NCI-H345 (cell line): ENCODE data around the gene HAUS8.
"Not testable (repeated sequence)": the region's sequence is repeated elsewhere in the genome, so short reads cannot be mapped to it uniquely, and the experiment has no call there.

ENCODE experiments used
- DNase-seq: peaks from one replicate; lab custom pipeline; 2025; lab: John Stamatoyannopoulos, UW

The HAUS8 gene

DNA sequence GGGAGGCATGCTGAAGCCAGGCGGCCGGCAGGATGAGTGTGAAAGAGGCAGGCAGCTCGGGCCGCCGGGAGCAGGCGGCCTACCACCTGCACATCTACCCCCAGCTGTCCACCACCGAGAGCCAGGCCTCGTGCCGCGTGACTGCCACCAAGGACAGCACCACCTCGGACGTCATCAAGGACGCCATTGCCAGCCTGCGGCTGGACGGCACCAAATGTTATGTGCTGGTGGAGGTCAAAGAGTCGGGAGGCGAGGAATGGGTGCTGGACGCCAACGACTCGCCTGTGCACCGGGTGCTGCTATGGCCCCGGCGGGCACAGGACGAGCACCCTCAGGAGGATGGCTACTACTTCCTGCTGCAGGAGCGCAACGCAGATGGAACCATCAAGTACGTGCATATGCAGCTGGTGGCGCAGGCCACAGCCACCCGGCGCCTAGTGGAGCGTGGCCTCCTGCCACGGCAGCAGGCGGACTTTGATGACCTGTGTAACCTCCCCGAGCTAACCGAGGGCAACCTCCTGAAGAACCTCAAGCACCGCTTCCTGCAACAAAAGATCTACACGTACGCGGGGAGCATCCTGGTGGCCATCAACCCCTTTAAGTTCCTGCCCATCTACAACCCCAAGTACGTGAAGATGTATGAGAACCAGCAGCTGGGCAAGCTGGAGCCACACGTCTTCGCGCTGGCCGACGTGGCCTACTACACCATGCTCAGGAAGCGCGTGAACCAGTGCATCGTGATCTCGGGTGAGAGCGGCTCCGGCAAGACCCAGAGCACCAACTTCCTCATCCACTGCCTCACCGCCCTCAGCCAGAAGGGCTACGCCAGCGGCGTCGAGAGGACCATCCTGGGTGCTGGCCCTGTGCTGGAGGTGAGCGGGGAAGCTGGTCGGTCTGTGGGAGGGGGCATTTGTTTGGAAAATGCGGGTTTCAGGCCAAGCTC, 26.7 kb upstream of the HAUS8 start:
- no peak for DNase-seq

DNA sequence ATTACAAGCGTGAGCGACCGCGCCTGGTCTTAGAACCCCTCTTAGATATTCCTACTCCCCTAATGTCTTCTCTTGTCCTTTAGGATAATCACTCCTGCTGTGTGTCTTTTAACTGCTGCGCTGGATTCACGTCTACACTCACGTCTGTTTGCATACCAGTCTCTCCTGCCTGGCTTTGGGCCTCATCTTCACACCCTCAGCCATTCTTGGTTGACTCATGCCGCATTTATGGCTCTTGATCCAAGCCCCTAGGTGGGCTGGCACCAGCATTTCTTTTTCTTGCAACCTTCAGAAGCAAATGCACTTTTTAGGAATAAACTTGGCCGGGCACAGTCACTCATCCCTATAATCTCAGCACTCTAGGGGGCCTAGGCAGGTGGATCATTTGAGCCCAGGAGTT, 23.1 kb upstream of the HAUS8 start:
- no peak for DNase-seq

DNA sequence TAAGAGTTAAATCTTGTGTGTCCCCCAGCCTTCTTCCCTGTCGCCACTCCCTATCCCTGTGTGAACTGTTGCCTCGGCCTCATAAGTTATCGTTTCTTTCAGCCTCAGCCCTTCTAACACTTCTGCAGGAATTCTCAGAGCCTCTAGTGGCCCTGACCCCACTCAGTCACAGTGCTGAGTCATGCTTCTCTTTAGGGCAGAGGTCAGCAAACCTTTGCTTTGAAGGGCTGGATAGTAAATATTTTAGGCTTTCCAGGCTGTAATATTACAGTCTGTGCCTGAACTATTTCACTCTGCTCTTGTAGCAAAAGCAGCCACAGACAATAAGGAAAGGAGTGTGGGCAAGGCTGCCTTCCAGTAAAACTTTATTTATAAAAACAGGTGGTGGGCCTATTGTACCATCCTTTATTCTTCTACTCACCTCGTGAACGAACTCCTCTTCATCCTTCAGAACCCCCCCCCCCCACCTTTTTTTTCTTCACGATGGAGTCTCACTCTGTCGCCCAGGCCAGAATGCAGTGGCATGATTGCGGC, 22.4 kb upstream of the HAUS8 start:
- no peak for DNase-seq

DNA sequence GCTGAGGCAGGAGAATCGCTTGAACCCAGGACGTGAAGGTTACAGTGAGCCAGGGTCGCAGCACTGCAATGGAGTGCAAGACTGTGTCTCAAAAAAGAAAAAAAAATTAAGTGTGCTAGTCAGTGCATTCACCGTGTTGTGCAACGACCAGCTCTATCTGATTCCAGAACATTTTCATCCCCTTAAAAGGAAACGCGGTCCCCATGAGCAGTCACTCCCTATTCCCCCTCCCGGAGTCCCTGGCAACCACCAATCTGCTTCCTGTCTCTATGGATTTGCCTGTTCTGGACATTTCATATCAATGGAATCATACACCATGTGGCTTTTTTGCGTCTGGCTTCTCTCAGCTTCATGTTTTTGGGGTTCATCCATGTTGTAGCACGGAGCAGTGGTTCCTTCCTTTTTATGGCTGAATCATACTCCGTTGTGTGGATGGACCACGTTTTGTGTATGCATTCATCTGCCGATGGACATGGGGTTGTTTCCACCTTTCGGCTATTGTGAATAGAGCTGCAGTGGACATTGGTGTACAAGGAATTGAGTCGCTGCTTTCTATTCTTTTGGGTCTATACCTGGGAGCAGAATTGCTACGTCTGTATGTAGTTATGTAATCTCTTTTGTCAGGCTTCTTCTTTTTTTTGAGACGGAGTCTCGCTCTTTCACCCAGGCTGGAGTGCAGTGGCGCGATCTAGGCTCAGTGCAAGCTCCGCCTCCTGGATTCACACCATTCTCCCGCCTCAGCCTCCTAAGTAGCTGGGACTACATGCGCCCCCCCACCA, 20.1 kb upstream of the HAUS8 start:
- no peak for DNase-seq

DNA sequence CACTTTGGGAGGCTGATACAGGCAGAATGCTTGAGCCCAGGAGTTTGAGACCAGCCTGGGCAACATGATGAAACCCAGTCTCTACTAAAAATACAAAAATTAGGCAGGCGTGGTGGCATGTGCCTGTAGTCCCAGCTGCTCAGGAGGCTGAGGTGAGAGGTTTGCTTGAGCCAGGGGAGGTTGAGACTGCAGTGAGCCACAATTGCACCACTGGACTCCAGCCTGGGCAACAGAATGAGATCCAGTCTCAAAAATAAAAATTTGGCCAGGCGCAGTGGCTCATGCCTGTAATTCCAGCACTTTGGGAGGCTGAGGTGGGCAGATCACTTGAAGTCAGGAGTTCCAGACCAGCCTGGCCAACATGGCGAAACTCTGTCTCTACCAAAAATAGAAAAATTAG, 19.4 kb upstream of the HAUS8 start:
- DNase-seq: not testable (repeated sequence)

DNA sequence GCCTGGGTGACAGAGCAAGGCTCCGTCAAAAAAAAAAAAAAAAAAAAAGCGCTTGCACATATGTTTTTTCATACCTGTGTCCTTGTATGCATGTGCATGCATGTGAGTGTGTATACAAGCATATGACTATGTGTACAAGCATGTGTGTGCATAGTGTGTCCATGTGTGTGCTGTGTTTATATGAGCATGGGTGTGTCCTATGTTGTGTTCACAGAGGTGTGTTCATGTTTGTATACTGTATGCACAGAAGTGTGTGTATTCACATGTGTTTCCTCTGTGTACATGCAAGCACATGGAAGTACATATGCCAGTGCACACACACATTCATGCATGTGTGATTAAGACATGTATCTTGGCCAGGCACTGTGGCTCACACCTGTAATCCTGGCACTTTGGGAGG, 17.4 kb upstream of the HAUS8 start:
- DNase-seq: no peak

DNA sequence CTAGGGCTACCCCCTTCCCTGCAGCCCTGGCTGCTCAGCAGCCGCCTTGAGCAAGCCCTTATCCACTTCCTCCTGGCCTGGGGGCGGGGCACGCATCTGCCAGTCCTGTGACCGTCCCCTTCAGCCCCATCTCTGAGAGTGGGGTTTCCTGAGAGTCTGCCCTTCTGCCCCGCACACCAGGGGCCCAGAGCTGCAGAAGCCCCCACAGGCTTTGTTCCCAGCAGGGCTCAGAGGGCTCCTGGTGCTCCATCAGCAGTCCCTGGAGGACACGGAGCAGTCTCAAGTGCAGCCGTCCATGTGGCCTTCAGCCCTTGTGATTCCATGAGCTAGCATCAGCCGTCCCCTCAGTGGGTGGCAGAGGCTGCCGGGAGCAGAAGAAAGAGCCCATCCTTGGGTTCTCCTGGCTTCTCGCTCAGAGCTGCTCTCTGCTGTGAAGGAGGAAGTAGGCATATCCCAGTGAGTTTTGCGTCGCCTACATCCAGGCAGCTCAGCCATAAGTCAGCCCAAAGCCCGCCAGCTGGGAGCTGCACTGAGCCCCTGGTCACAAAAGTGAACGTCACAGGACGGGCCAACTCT, 16.6 kb upstream of the HAUS8 start:
- DNase-seq: no peak

DNA sequence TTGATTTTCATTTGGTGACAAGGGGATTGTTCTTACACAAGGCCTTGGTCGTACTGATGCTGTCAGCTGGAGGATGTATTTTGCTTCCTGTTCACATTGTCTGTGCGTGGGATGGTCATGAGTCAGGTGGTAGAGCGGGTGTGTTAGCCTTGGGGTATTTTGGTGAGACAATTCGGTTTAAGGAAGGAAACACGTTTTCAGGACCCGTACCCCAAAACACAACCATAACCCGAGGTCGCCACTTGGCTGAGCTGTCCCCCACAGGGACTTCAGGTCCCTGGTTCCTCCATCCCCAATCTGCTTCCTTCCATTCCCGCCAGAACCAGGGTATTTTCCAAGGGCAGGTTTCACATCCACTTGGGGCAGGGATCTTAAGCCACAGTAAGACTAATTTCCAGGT, 15.3 kb upstream of the HAUS8 start:
- DNase-seq: no peak

DNA sequence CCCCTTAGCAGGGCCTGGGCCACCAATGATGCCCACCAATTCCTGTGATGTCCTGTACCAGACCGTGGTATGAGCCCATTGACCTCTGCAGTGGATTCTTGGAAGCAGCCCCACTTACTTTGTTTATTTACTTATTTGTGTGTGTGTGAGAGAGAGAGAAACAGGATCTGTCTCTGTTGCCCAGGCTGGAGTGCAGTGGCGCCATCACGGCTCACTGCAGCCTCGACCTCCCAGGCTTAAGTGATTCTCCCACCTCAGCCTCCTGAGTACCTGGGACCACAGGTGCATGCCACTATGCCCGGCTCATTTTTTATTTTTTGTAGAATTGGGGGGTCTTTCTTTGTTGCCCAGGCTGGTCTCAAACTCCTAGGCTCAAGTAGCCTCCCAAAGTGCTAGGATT, 13.3 kb upstream of the HAUS8 start:
- no peak for DNase-seq

DNA sequence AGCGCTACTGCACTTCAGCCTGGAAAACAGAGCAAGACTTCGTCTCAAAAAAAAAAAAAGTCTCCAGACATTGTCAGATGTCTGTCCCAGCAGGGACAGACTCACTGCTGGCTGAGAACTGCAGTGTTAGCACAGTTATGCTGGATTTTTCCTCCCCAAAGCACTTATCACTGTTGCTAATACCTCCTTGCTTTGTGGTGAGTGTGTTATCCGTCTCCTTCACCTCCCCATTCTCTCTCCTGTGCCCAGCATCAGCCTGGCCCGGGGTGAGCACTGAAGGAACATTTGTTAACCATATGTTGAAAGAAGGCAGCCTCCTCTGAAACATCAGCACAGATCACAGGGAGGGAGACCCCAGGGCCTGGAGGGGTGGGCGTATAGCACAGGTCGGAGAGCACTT, 11.6 kb upstream of the HAUS8 start:
- DNase-seq: no peak

DNA sequence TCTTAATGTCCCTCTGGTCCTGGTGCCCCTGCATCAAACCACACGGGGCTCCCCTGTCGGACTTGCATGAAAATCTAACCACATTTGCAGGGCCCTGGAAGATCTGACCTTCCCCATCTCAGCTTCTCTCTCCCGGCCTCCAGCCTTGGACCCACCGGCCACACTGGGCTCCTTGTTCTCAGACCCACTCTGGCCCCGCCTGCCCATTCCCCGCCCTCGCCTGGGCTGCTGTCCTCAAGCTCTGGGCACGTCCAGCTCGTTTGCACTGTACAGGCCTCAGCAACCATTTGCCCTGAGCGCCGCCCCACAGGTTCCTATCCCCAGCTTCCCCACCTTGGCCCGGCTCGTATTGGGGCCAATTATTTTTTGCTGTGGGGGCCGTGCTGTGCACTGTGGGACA, 10.9 kb upstream of the HAUS8 start:
- DNase-seq: no peak

DNA sequence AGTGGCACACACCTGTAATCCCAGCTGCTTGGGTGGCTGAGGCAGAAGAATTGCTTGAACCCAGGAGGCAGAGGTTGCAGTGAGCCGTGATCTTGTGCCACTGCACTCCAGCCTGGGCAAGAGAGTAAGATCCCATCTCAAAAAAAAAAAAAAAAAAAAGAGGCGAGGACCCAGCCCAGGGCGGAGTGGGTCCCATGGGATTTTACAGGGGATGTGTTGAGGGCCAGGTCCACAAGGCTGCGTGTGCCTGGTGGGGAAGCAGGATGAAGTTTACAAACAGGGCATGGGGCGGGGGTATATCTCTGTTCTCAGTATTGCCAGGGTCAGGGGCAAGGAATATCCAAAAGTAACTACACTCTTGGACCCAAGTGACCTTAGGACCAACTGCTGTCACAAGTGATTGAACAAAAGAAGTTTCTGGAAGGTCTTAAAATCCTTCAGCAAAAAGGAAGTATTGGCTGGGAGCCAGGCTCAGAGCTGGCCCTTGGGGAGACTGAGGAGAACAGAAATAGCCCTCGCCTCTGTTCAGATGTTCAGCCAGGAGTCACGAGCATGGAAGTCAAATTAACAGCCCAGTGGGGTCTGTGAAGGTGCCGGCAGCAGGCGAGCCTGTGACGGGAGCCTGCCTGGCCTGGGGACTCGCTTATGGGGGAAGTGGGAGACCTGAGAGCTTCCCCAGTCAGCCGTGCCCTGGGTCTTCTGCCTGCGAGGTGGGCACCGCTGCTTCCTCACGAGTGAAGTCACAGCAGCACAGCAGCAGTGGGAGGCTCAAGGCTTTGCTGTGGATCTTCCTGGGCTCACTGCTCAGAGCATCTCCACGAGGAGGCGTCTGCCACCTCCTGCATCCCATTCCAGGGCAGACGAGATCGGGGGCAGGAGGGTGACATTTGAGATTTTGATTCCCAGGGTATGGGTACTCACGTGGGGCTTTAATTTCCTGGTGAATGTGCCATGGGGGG, 6.7 kb upstream of the HAUS8 start:
- no peak for DNase-seq

DNA sequence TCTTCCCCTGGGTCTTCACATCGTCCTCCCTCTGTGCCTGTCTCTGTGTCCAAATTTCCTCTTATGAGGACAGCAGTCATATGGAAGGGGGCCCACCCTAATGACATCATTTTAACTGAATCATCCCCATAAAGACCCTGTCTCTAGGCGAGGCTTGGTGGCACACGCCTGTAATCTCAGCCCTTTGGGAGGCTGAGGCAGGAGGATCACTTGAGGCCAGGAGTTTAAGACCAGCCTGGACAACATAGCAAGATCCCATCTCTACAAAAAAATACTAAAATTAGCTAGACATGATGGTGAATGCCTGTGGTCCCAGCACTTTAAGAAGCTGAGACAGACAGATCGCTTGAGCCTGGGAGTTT, 5.2 kb upstream of the HAUS8 start:
- DNase-seq: no peak

DNA sequence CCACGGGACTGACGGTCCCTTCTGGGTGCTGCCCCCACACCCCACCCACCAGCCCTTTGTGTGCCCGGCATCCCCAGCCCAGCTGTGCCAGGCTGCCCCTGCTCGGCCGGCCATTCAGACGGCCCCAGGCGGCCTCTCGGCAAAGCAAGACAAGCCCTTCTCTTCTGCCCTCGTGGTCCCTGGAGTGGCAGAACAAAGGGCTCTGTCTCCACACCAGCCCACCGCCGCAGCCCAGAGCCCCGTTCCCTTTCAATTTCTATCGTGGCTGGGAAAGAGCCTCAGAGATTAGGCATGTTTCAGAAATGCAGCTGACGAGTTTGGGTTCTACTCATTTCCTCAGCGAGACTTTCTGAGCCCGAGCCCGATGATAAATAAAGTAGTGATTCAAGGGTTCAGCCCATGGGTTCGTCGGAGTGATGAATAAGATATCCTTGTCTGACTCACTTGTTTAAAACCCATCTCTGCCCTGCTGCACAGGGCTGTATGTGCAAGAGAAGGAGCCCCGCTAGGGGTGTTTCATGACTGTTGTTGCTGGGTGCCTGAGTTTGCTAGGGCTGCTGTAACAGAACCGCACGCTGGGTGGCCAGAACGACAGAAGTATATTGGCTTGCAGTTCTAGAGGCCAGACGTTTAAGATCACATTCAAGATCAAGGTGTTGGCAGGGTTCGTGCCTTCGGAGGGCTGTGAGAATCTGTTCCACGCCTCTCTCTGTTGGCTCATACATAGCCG, 4.6 kb upstream of the HAUS8 start:
- DNase-seq: no peak

DNA sequence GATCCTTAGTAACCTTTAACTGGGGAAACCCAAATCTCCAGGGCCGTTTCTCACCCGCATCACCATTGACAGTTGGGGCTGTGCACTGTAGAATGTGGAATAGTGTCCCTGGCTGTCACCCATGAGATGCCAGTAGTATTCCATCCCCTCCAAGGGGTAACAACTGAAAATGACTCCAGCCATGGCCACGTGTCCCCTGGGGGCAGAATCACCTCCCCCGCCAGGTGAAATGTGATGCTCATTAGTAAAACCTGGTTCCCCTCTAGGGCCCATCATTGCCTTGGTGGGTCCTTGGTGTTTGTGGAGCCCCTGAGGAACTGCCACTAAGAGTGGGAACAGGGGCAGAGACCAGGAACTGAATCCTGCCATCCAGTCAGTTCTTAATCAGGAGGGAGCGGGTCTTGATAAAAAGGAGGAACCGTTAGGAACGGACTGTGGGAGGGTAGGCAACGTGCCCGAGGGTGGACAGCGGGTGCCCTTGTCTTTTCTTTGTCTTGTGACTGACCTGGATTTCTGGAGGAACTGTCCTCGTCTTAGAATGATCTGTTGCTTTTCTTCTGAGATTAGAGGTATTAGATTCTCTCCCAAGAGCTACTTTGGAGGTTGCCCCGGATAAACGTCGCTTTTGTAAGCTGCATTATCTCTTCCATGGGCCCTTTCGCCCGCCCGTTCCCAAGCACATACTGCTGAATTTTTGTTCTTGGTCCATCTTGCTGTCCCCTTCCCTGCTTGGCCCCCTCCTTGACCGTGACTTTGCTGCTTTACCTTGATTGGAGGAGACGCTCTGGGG, 3.9 kb upstream of the HAUS8 start:
- no peak for DNase-seq

DNA sequence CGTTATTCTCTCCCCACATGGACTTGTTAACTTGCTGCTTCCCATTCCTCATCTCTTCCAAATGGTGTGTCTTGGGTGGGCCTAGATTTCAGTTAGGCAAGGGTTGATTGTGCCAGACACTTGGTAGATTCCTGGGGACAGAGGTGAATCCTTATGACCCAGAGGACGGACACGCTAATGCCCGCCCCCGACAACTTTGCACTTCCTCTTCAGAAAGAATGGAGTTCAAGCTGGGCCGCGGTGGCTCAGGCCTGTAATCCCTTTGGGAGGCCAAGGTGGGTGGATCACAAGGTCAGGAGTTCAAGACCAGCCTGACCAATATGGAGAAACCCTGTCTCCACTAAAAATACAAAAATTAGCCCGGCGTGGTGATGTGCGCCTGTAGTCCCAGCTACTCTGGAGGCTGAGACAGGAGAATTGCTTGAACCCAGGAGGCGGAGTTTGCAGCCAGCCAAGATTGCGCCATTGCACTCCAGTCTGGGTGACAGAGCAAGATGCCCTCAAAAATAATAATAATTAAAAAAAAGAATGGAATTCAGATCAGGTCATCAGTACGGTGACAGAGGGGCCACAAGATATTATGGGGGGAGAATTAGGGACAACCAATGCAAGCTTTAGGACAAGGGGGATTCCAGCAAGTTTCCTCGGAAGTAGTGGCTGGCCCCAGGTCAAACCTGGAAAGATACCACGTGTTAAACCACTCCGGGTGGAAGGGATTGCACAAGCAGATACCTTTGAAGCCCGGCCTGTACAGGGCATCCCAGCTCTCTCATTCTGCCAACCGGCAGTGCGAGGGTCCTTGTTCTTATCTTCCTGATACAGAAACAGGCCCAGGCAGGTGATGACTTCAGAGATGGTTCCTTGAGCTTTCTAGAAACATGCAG, 3.0 kb upstream of the HAUS8 start:
- DNase-seq: no peak

DNA sequence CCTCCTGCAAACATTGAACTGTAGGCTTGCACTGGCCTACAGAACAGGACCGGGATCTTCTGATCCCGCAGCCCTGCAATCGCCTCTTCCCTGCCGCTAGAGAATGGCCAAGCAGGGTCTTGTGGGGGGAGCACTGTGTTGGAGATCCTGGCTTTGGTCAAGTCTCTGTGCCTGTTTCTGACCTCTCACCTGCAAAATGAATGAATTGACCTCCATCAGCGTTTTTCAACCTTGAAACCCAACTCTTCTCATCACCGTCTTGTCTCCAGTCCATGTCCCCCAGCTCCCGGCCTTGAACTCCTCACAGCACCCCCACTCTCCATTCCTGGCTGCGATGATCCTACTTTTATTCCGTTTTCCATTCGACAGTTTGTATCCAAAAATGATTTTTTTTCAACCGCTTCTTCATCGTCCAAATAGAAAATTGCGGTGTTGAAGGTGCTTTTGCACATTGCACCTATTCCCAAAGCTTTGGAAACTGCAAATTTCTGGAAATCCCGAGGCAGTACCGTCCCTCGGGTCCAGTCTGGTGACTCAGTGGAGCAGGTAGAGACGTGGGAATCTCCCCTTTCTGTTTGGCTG, 2.3 kb upstream of the HAUS8 start:
- no peak for DNase-seq

DNA sequence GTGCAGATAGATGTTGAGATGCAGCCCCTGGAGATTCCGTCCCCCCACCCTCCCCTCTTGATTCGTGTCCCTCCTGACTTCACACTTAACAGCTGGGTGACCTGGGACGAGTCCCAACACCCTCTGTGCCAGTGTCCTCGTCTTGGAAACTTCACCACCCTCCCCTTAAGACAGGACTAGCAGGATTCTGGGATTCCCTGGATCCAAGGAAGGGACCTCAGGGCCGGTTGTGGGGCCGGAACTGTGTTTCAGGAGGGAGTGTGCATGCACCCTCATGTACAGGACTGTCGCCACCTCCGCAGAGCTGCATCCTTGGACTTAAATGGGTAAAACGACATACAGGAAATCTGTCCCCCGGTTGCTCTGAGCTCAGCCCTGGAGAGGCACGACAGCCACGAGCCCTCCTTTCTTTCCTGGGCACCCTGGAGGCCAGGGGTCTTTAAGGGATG, 1.3 kb upstream of the HAUS8 start:
- DNase-seq: no peak
